OCI-LY3 (cell line): ENCODE data around the gene OPCML.

Source experiments
- H2AFZ ChIP-seq: fragments of 200-600, 300-600 bp; shearing (Covaris generic); 2 replicates; pipeline ENCODE4 v1.6.0; 2014; ENCODE audit warnings: antibody characterized with exemption, low read depth, low read length
- H3K27ac ChIP-seq: fragments of 200-600, 300-600 bp; sonication (generic); 2 replicates; pipeline ENCODE4 v1.5.1; 2014; ENCODE audit warnings: mild to moderate bottlenecking, low read length, moderate library complexity, mixed read lengths
- H3K27me3 ChIP-seq: fragments of 200-600, 300-600 bp; sonication (generic); 2 replicates; pipeline ENCODE4 v1.6.1; 2014; ENCODE audit warnings: low read depth, low read length, mixed read lengths
- H3K36me3 ChIP-seq: fragments of 200-600, 300-600 bp; sonication (generic); replicated peaks from 2 replicates; pipeline ENCODE3; 2014; ENCODE audit warnings: low read depth, low read length, mixed read lengths
- H3K4me1 ChIP-seq: fragments of 300-600, 200-600 bp; sonication (generic); 2 replicates; pipeline ENCODE4 v1.6.1; 2014; ENCODE audit warnings: low read length, mixed read lengths
- H3K4me2 ChIP-seq: fragments of 200-600, 300-600 bp; sonication (generic); 2 replicates; pipeline ENCODE4 v1.6.1; 2014; ENCODE audit warnings: low read length, mixed read lengths
- H3K4me3 ChIP-seq: fragments of 300-600, 200-600 bp; sonication (generic); 2 replicates; pipeline ENCODE4 v1.5.1; 2014; ENCODE audit warnings: antibody characterized with exemption, mild to moderate bottlenecking, low read length, moderate library complexity
- H3K79me2 ChIP-seq: fragments of 300-600, 200-600 bp; shearing (Covaris generic); 2 replicates; pipeline ENCODE4 v1.6.1; 2014; ENCODE audit warnings: mild to moderate bottlenecking, low read length, mixed read lengths
- H3K9ac ChIP-seq: fragments of 300-600, 200-600 bp; shearing (Covaris generic); 2 replicates; pipeline ENCODE4 v1.6.0; 2014; ENCODE audit warnings: mild to moderate bottlenecking, low read length, moderate library complexity
- H3K9me3 ChIP-seq: fragments of 200-600, 300-600 bp; shearing (Covaris generic); 2 replicates; pipeline ENCODE4 v1.6.1; 2014; ENCODE audit warnings: low read length, mixed read lengths; ENCODE audit not compliant: insufficient read depth
- H4K20me1 ChIP-seq: fragments of 200-600, 300-600 bp; sonication (generic); 2 replicates; pipeline ENCODE4 v1.6.1; 2016; ENCODE audit warnings: low read length, mixed read lengths; ENCODE audit not compliant: insufficient read depth
- EZH2phosphoT487 ChIP-seq: fragments of 200-600 bp; shearing (Covaris generic); IDR thresholded peaks from 2 replicates; pipeline ENCODE4 v1.6.1; 2018; ENCODE audit warnings: antibody characterized with exemption, mixed run types, low read depth
- TF ChIP-seq, protein P1 (sequence below): fragments of 200-600, 300-600 bp; sonication (generic); IDR thresholded peaks from 2 replicates; pipeline ENCODE4 v1.5.1; 2014; ENCODE audit warnings: antibody characterized with exemption, low read length, low read depth

OPCML gene

DNA sequence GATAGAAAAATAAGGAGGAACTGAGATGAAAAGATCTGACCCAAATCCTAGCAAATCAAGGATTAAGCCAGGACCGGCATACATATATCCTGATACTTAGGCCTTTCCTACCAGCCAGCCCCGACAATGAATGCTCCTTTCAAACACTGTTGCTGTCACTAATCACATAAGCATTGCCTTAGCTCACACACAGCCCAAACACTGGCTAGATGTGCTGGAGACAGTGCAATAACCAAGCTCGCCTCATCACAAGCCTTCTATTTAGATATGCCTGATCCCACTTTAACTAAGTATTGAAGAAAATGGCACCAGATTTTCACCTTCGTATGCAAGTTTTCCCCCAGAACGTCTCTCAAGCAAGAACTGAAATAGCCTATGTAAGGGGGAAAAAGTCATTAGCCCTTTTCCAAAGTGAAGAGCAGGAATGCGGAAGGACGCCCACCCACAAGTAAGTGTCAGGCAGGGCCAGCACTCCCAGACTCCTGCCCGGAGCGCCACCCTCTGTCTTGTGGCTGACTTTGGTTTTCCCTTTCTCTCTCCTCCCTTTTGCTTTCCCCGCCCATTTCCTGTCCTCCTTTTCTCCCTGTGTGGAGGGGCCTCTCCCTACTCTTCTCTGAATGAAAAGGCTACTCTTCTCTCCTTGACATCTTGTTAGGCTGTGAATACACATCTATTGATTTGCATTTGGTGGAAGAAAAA is 8.9 kb upstream of the OPCML start:
- Histone ChIP-seq H3K4me1 (no peaks in the 10 kb centered on the region), H3K9me3 (no peaks in the 10 kb centered on the region), H3K4me3 (no peak overlapping the region), H3K27me3 (no peaks in the 10 kb centered on the region), H3K36me3 (no peaks in the 10 kb centered on the region), H3K4me2 (no peak overlapping the region), H3K9ac (no peak overlapping the region), H4K20me1 (no peaks in the 10 kb centered on the region), H3K27ac (no peak overlapping the region), H3K79me2 (no peaks in the 10 kb centered on the region), H2AFZ (no peak overlapping the region)
- TF ChIP-seq, protein P1, sequence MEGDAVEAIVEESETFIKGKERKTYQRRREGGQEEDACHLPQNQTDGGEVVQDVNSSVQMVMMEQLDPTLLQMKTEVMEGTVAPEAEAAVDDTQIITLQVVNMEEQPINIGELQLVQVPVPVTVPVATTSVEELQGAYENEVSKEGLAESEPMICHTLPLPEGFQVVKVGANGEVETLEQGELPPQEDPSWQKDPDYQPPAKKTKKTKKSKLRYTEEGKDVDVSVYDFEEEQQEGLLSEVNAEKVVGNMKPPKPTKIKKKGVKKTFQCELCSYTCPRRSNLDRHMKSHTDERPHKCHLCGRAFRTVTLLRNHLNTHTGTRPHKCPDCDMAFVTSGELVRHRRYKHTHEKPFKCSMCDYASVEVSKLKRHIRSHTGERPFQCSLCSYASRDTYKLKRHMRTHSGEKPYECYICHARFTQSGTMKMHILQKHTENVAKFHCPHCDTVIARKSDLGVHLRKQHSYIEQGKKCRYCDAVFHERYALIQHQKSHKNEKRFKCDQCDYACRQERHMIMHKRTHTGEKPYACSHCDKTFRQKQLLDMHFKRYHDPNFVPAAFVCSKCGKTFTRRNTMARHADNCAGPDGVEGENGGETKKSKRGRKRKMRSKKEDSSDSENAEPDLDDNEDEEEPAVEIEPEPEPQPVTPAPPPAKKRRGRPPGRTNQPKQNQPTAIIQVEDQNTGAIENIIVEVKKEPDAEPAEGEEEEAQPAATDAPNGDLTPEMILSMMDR, result no peak
- TF ChIP-seq EZH2phosphoT487, result no peak

DNA sequence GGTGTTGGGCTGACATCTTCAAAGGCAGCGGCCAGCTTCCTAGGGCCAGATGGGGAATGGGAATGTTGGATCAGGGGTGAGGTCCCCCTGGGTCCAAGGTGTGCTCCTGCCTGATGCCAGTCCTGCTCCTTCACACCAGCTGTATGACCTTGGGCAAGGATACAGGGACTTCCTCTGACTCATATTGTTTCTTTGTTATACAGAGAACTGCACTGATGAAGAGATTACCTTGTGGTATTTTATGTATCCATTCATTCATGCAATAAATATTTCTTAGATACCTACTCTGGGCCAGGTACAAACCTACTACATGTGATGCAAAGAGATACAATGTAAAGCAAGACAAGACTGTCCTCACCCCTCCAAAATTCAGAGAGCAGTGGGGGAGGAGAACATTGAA is 3.9 kb upstream of the OPCML start:
- Histone ChIP-seq H3K9me3 (no peaks in the 10 kb centered on the region), H2AFZ (no peak overlapping the region), H3K9ac (no peak overlapping the region), H3K4me1 (no peaks in the 10 kb centered on the region), H3K27me3 (no peaks in the 10 kb centered on the region), H3K27ac (no peak overlapping the region), H3K79me2 (no peaks in the 10 kb centered on the region), H3K4me3 (no peak overlapping the region), H3K36me3 (no peaks in the 10 kb centered on the region), H4K20me1 (no peaks in the 10 kb centered on the region), H3K4me2 (no peak overlapping the region)
- no peak for TF ChIP-seq EZH2phosphoT487
- TF ChIP-seq, protein P1, result no peak

DNA sequence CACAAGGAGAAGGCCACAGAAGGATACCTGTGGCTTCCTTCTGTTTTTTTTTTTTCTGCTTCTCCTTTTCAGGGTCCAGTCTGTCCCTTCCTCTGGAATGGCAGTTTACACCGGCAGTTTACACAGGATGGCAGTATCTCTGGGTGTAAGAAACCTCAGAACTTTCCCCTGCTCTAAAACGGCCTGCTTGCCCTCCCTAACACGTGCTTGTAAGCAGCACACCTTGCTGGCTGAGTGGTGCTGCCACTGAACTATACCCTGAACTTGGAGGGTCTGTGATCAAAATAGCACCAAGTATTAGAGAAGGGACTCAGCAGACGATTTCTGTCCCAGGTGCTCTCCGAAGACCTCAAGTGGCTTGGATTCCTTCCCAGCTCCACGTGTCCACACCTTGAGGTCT is 904 bp upstream of the OPCML start:
- Histone ChIP-seq H3K79me2 (no peaks in the 10 kb centered on the region), H3K9ac (no peak overlapping the region)
- no peak for TF ChIP-seq EZH2phosphoT487
- TF ChIP-seq, protein P1, result no peak

DNA sequence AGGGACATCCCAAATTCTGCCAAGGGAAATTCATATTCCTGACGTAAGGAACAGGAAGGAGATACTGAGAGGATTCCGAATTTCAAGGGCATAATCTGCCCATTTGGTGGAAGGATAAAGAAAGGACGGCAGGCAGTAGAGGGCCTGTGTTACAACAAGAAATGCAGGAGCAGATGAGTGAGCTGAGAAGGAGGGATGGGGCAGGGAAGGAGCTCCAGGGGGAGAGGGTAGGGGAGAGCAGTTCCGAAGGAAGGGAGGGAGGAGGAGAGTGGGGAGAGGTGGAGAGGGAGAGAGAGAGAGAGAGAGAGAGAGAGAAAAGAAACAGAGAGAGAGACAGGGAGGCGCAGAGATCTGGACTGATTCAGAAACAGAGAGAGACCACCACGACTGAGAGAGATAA is 843 bp downstream of the OPCML start:
- no peak overlapping the region for H3K4me3 ChIP-seq
- no peaks in the 10 kb centered on the region for H3K27me3 ChIP-seq
- no peak overlapping the region for H3K27ac ChIP-seq
- no peaks in the 10 kb centered on the region for H3K79me2 ChIP-seq
- no peaks in the 10 kb centered on the region for H3K4me1 ChIP-seq
- no peak for TF ChIP-seq EZH2phosphoT487
- TF ChIP-seq, protein P1, result no peak
- no peaks in the 10 kb centered on the region for H4K20me1 ChIP-seq
- H3K9me3 ChIP-seq, result no peaks in the 10 kb centered on the region
- H3K4me2 ChIP-seq, result no peak overlapping the region
- H3K36me3 ChIP-seq, result no peaks in the 10 kb centered on the region
- no peak overlapping the region for H3K9ac ChIP-seq
- no peak overlapping the region for H2AFZ ChIP-seq

More for the DNA sequence above, 904 bp upstream of the OPCML start:
- Histone ChIP-seq H3K27ac (no peak overlapping the region), H3K9me3 (no peaks in the 10 kb centered on the region), H3K27me3 (no peaks in the 10 kb centered on the region), H2AFZ (no peak overlapping the region), H3K4me1 (no peaks in the 10 kb centered on the region), H3K36me3 (no peaks in the 10 kb centered on the region), H3K4me3 (no peak overlapping the region), H3K4me2 (no peak overlapping the region), H4K20me1 (no peaks in the 10 kb centered on the region)
